ENCODE data around the gene C4orf54. TPM values are rescaled to one million over a fixed set of nuclear protein-coding genes. Genes with fewer than 3 reads are reported as not detected.
A peak's percentile ranks its signal among the peaks of the same experiment; 100 is the strongest.

C4orf54 gene
- total RNA-seq, 2 experiments from 2014 or later, result not detected

DNA sequence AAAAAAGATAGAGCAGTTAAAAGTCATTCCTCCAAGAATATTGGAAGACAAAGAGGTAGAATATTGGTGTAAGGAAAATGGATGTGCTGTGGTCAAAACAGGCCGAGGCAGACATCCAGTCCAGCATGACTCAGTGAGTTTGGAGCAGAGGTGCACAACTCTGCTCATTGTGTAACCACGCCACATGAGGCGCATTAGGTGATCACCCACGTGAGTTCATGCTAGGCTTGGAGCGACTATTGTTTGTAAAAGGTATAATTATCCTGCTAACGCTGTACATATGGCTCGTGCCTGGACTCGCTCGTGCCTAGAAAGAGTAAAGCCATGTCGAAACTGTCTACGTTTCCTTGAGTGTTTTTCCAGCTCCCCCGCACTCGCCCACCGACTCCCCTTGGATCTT lies 23.9 kb downstream of the C4orf54 start:
- no peak overlapping the region for H3K4me3 Mint-ChIP-seq

GRCh38 chr4:99630857-99631360 lies 26.7 kb downstream of the C4orf54 start:
- Mint-ChIP-seq H3K4me3 (no peak overlapping the region), H3K9me3 (no peaks in the 10 kb centered on the region), H3K36me3 (ENCODE audit: low read depth) (no peaks in the 10 kb centered on the region), H3K4me1 (ENCODE audit: low read depth) (peaks cover 5% of the 10 kb centered on the region), H3K27me3 (ENCODE audit: low read depth) (peaks cover 2% of the 10 kb centered on the region), H3K27ac (no peak overlapping the region)
- DNase-seq, result no peak
- CTCF ChIA-PET, result interaction anchor here (1.7 kb wide), 1 partner anchor 16 kb away, joined by 4 read pairs; no protein-coding TSS in a partner anchor
- intact Hi-C loops (cut with micrococcal nuclease), result no loop called here

More for the DNA sequence above, 23.9 kb downstream of the C4orf54 start:
- no peaks in the 10 kb centered on the region for H3K9me3 Mint-ChIP-seq
- CTCF ChIA-PET, result no interaction called here
- DNase-seq, result no peak
- H3K27me3 Mint-ChIP-seq (ENCODE audit: low read depth), result peaks cover 2% of the 10 kb centered on the region
- peaks cover 5% of the 10 kb centered on the region for H3K4me1 Mint-ChIP-seq (ENCODE audit: low read depth)
- intact Hi-C loops (cut with micrococcal nuclease), result no loop called here
- no peaks in the 10 kb centered on the region for H3K36me3 Mint-ChIP-seq (ENCODE audit: low read depth)
- no peak overlapping the region for H3K27ac Mint-ChIP-seq

DNA sequence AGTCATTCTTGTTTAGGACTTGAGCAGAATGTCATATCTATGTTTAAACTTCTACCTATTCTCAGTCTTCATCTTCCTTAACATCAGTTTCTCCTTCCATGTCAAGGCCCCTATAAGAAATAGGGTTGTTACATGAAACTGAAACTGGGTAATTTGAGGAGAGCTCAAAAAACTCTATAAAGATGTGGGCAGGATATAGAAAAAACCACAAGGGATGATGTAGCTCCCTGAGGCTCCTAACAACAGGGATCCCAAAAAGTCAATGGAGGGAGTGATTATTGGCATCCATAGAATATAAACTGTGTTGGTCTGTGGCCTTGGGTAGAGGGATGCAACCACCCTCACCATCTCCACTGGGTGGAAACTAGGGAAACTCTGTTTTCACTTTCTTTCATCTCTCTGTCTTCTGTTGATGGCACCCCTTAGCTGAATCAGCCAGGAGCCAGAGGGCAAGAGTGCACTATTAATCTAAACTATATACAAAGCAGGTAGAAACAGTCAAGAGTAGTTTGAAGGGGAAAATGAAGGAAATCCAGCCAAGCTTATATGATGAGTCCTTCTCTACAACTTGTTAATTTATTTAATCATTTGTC lies 27.6 kb downstream of the C4orf54 start:
- H3K27ac Mint-ChIP-seq, result no peak overlapping the region
- H3K36me3 Mint-ChIP-seq (ENCODE audit: low read depth), result no peaks in the 10 kb centered on the region
- peaks cover 5% of the 10 kb centered on the region for H3K4me1 Mint-ChIP-seq (ENCODE audit: low read depth)
- CTCF ChIA-PET, result interaction anchor here (1.7 kb wide), 1 partner anchor 16 kb away, joined by 4 read pairs; no protein-coding TSS in a partner anchor
- H3K27me3 Mint-ChIP-seq (ENCODE audit: low read depth), result no peaks in the 10 kb centered on the region
- H3K9me3 Mint-ChIP-seq, result no peaks in the 10 kb centered on the region
- H3K4me3 Mint-ChIP-seq, result no peak overlapping the region
- DNase-seq, result no peak
- intact Hi-C loops (cut with micrococcal nuclease), result no loop called here

DNA sequence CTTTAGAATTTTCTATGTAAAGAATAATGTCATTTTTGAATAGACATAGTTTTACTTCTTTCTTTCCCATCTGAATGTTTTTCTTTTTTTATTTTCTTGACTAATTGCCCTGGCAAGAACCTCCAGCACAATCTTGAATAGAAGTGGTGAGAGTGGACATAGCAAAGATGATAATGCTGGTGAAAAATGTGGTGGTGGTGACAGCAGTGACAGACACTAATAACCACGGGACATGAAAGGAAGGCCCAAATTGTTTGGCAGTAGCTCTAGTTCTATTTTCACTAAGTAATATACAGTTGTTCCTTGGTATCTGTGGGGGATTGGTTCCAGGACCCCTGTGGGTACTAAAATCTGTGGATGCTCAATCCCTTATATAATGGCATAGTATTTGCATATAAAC lies 29.6 kb downstream of the C4orf54 start:
- Mint-ChIP-seq H3K27me3 (ENCODE audit: low read depth) (no peaks in the 10 kb centered on the region), H3K4me3 (no peak overlapping the region), H3K36me3 (ENCODE audit: low read depth) (no peaks in the 10 kb centered on the region), H3K9me3 (no peaks in the 10 kb centered on the region), H3K4me1 (ENCODE audit: low read depth) (peaks cover 5% of the 10 kb centered on the region), H3K27ac (no peak overlapping the region)
- CTCF ChIA-PET, result no interaction called here
- DNase-seq, result no peak
- intact Hi-C loops (cut with micrococcal nuclease), result no loop called here

GRCh38 chr4:99625369-99625768 lies 32.3 kb downstream of the C4orf54 start:
- CTCF ChIA-PET, result no interaction called here
- intact Hi-C loops (cut with micrococcal nuclease), result no loop called here
- H3K4me1 Mint-ChIP-seq (ENCODE audit: low read depth), result peaks cover 5% of the 10 kb centered on the region
- no peaks in the 10 kb centered on the region for H3K36me3 Mint-ChIP-seq (ENCODE audit: low read depth)
- peaks cover 4% of the 10 kb centered on the region for H3K27me3 Mint-ChIP-seq (ENCODE audit: low read depth)
- DNase-seq, result no peak
- H3K27ac Mint-ChIP-seq, result no peak overlapping the region
- H3K4me3 Mint-ChIP-seq, result no peak overlapping the region
- H3K9me3 Mint-ChIP-seq, result no peaks in the 10 kb centered on the region

DNA sequence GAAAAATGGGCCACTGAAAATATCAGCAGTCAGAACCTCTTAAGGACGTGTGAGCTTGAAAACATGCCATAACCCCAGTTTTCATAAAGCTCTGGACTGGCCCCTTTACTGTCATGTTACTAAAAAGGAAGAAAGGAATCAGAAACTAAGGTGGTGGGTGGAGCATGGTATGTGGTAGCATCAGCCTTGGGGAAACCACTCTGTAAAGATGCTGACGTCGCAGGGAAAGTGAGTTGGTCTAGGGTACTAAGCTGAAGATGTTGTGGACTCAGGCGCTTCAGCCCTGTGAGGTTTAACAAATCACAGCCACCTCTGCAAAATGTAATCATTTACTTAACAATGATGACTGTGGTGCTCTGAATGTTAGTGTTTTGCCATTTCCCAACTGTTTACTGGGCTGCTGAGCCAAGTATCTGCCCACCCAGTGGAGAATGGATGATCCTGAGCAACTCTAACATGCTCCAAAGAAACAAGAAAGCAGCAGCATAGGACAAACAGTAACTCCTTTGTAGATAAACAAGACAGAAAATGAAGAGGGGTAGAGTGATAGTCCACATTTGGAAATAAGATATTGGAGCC lies 33.4 kb downstream of the C4orf54 start:
- intact Hi-C loops (cut with micrococcal nuclease), result no loop called here
- DNase-seq, result peak; percentile 18
- CTCF ChIA-PET, result no interaction called here
- Mint-ChIP-seq H3K9me3 (no peaks in the 10 kb centered on the region), H3K36me3 (ENCODE audit: low read depth) (no peaks in the 10 kb centered on the region), H3K4me1 (ENCODE audit: low read depth) (no peaks in the 10 kb centered on the region), H3K4me3 (no peak overlapping the region), H3K27ac (no peak overlapping the region), H3K27me3 (ENCODE audit: low read depth) (peaks cover 4% of the 10 kb centered on the region)

DNA sequence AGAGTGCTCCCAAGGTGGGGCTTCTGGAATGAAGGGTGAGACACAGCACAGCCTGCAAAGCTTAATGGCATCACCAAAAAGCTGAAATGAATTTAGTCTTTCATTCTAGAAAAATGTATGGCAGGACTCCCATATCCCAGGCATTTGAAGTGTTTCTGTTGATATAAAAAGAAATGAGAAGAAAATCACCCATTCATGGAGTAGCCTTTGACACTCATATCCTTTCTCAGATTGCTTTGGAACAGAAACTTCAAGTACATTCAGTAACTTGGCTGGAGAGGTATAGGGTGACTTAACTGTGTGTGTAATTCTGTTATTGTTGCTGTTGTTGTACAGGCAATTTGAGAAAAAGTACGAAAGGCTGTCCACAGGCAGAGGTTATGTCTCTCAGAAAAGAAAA lies 35.3 kb downstream of the C4orf54 start:
- Mint-ChIP-seq H3K9me3 (no peaks in the 10 kb centered on the region), H3K27ac (no peak overlapping the region), H3K36me3 (ENCODE audit: low read depth) (no peaks in the 10 kb centered on the region), H3K27me3 (ENCODE audit: low read depth) (peaks cover 4% of the 10 kb centered on the region), H3K4me1 (ENCODE audit: low read depth) (no peaks in the 10 kb centered on the region), H3K4me3 (no peak overlapping the region)
- CTCF ChIA-PET, result no interaction called here
- no peak for DNase-seq
- intact Hi-C loops (cut with micrococcal nuclease), result no loop called here

DNA sequence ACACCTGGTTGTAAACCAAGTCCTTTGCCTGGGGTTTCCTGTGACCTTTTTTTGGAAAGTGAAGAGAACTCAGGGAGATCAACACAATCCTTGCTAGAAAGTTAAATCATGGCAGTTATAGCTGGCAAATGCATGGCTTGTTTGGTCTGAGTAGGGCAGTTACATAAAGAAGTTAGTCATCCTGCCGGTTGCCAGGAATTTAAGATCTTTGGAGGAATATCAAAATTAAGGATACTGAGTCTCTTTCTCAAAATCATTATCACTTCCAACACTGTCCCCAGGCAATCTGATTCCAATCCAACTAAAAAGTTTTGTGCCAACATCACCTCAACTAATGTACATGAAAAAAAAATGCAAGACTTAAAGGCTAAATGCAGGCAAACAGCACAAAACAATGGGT lies 40.3 kb downstream of the C4orf54 start:
- H3K4me1 Mint-ChIP-seq (ENCODE audit: low read depth), result no peaks in the 10 kb centered on the region
- no peak for DNase-seq
- H3K27me3 Mint-ChIP-seq (ENCODE audit: low read depth), result peaks cover 3% of the 10 kb centered on the region
- no peaks in the 10 kb centered on the region for H3K36me3 Mint-ChIP-seq (ENCODE audit: low read depth)
- intact Hi-C loops (cut with micrococcal nuclease), result no loop called here
- no peak overlapping the region for H3K4me3 Mint-ChIP-seq
- no peaks in the 10 kb centered on the region for H3K9me3 Mint-ChIP-seq
- CTCF ChIA-PET, result no interaction called here
- H3K27ac Mint-ChIP-seq, result no peak overlapping the region

- Mint-ChIP-seq H3K27me3 (ENCODE audit: low read depth) (peaks cover 5% of the 10 kb centered on the region), H3K36me3 (ENCODE audit: low read depth) (no peaks in the 10 kb centered on the region), H3K4me1 (ENCODE audit: low read depth) (no peaks in the 10 kb centered on the region), H3K4me3 (no peak overlapping the region), H3K9me3 (no peaks in the 10 kb centered on the region), H3K27ac (no peak overlapping the region)
- DNase-seq, result no peak
- intact Hi-C loops (cut with micrococcal nuclease), result loop anchor here (2.0 kb wide), 1 partner anchor 52 kb away; no protein-coding TSS in a partner anchor
- CTCF ChIA-PET, result interaction anchor here (0.7 kb wide), 1 partner anchor 1140 kb away, joined by 3 read pairs; no protein-coding TSS in a partner anchor
These were observed 42.3 kb downstream of the C4orf54 start for GRCh38 chr4:99615170-99615820.

GRCh38 chr4:99614491-99614890 lies 43.1 kb downstream of the C4orf54 start:
- Mint-ChIP-seq H3K4me1 (ENCODE audit: low read depth) (no peaks in the 10 kb centered on the region), H3K4me3 (no peak overlapping the region), H3K9me3 (no peaks in the 10 kb centered on the region), H3K27me3 (ENCODE audit: low read depth) (peaks cover 11% of the 10 kb centered on the region), H3K36me3 (ENCODE audit: low read depth) (no peaks in the 10 kb centered on the region), H3K27ac (no peak overlapping the region)
- intact Hi-C loops (cut with micrococcal nuclease), result loop anchor here (2.0 kb wide), 1 partner anchor 52 kb away; no protein-coding TSS in a partner anchor
- CTCF ChIA-PET, result interaction anchor here (1.0 kb wide), 1 partner anchor 16 kb away, joined by 4 read pairs; no protein-coding TSS in a partner anchor
- DNase-seq, result no peak

DNA sequence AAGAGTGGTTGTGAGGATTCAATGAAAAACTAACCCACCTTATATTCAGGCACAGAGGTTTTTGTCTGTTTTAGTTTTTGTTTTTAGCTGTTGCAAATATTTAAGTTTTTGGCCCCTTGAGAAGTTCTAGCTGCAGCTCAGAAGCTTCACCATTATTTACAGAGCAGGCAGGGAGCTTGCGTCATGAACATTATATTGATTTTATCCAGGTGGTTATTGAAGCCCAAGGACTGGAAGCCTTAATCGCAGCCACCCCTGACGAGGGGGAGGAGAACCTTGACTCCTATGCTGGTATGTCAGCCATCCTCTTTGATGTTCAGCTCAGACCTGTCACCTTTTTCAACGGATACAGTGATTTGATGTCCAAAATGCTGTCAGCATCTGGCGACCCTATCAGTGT lies 44.9 kb downstream of the C4orf54 start:
- Mint-ChIP-seq H3K9me3 (no peaks in the 10 kb centered on the region), H3K36me3 (ENCODE audit: low read depth) (no peaks in the 10 kb centered on the region), H3K27ac (no peak overlapping the region), H3K4me3 (no peak overlapping the region), H3K27me3 (ENCODE audit: low read depth) (peaks cover 14% of the 10 kb centered on the region), H3K4me1 (ENCODE audit: low read depth) (no peaks in the 10 kb centered on the region)
- CTCF ChIA-PET, result interaction anchor here (0.7 kb wide), 1 partner anchor 196 kb away, joined by 4 read pairs; no protein-coding TSS in a partner anchor
- intact Hi-C loops (cut with micrococcal nuclease), result no loop called here
- no peak for DNase-seq

GRCh38 chr4:99612281-99612680 lies 45.3 kb downstream of the C4orf54 start:
- H3K9me3 Mint-ChIP-seq, result no peaks in the 10 kb centered on the region
- H3K36me3 Mint-ChIP-seq (ENCODE audit: low read depth), result no peaks in the 10 kb centered on the region
- intact Hi-C loops (cut with micrococcal nuclease), result no loop called here
- no peak for DNase-seq
- H3K27ac Mint-ChIP-seq, result no peak overlapping the region
- H3K4me1 Mint-ChIP-seq (ENCODE audit: low read depth), result no peaks in the 10 kb centered on the region
- H3K27me3 Mint-ChIP-seq (ENCODE audit: low read depth), result peaks cover 17% of the 10 kb centered on the region
- no peak overlapping the region for H3K4me3 Mint-ChIP-seq
- CTCF ChIA-PET, result no interaction called here

All from activated naive CD4-positive, alpha-beta T cell treated with anti-CD3 and anti-CD28 coated beads for 36 hours (primary cell).